Suppressor macrophage treated with lipopolysaccharide for 4 hours (primary cell): ENCODE data around the gene ENO2.
"Not testable (repeated sequence)": the region's sequence is repeated elsewhere in the genome, so short reads cannot be mapped to it uniquely, and the experiment has no call there.

Experiments
- DNase-seq: peaks from one replicate; pipeline ENCODE4 v3.0.0-alpha.2; 2020

The ENO2 gene

DNA sequence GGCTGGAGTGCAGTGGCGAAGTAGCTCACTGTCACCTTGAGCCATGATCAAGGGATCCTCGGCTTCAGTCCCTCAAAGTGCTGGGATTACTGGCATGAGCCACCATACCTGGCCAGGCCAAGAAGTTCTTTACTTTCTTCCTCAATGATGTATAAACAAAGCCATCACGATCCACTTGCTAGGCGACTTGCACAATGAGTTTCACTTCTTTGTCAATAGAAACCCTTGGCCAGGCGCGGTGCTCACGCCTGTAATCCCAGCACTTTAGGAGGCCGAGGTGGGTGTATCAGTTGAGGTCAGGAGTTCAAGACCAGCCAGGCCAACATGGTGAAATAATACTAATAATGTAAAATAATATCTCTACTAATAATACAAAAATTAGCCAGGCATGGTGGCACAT, 26.9 kb upstream of the ENO2 start:
- DNase-seq: peak; percentile 58

DNA sequence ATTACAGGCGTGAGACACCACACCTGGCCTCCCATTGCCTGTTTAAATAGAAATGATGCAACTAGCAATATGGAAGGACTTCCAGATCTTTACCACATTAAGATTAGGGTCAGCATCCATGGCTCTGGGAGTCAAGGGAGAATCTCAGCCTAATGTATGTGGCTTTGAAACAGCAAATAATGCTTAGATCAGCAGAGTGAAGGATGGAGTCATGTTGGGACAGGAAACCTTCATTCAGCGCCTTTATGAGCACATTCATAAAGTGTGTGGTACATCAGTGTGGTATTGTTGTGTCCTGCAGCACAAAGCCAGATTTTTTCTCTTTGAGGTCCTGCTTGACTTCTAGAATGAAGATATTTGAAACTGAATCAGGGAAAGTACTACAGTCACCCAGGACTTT, 26.0 kb upstream of the ENO2 start:
- no peak for DNase-seq

DNA sequence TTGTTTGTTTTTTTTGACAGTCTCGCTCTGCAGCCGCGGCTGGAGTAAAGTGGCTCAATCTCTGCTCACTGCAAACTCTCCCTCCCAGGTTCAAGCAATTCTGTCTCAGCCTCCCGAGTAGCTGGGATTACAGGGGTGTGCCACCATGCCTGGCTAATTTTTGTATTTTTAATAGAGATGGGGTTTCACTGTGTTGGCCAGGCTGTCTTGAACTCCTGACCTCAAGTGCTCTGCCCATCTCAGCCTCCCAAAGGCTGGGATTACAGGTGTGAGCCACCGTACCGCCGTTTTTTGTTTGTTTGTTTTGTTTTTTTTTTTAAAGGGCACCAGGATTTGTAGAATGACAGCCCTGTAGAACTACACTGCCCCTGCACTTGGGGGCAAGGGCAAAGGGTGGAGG, 25.6 kb upstream of the ENO2 start:
- not testable (repeated sequence) for DNase-seq

DNA sequence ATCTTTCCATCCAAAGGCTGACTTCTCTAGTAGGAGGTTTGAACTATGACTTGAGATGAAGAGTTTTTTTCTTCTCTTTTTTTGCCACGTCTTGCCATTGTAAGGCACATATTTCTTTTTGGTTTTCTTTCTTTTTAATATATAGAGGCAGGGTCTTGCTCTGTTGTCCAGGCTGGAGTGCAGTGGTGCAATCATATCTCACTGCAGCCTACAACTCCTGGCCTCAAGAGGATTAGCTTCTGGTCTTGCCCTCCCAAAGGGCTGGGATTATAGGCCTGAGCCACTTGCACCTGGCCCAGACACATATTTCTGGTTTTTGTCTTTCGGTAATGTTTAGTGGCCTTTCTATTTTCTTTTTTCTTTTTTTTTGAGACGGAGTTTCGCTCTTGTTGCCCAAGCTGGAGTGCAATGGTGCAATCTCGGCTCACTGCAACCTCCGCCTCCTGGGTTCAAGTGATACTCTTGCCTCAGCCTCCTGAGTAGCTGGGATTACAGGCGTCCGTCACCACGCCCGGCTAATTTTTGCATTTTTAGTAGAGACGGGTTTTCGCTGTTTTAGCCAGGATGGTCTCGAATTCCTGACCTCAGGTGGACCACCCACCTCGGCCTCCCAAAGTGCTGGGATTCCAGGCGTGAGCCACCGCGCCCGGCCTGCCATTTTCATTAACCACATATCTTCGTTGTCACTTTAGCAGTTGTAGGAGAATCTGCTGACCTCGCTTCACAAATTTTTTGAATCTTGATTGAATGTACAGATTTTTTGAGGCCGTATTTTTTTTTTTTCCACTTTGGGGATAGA, 24.4 kb upstream of the ENO2 start:
- not testable (repeated sequence) for DNase-seq

DNA sequence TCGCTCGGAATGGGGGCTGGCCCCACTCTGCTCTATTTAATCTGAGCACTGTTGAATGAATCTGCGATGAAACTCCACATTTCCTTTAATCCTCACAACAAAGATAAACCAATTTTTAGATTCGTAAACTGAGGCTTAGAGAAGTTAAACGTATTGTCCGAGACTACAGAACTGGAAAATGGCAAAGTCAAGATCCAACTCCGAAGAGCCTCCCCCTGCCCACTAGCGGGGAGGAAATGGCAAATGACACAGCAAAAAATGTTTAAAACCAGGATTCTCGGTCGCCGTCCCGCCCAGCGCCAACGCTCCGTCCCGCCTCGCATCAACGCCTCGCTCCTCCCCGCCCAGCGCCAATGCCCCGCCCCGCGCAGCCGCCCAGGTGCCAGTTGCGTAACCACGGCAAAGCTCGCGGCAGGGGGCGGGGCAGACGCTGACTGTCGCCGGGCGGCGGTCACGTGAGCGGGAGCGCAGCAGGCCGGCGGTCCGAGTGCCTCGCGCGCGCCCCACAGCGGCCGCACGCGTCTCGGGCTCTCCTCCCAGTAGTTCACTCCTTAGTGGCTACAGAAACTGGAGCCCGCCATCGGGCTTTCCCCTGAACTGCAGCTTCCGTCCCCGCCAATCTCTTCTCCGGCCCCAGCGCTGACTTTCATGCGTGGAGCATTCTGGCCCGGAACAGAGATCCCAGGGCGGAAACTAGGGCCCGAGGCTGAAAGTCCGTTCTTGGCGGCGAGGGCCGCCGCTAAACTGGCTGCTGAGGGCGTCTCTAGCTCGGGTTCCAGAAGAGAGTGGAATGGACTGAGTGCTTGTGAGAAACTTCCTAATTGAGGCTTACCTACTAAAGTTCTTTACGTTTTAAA, 23.4 kb upstream of the ENO2 start:
- DNase-seq: peak; percentile 99

DNA sequence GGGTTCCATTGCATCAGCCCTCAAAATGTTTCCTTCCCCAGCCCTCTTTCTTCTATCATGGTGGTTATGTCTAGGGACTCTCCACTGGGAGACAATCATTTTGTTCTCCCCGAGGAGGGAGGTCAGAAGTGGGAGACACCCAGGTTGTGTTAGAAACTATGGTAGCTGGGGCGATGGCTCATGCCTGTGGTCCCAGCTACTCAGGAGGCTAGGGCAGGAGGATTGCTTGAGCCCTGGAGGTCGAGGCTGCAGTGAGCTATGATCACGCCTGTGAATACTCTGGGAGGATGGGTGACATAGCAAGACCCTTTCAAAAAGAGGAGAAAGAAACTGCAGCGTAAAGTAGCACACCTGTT, 22.8 kb upstream of the ENO2 start:
- no peak for DNase-seq

DNA sequence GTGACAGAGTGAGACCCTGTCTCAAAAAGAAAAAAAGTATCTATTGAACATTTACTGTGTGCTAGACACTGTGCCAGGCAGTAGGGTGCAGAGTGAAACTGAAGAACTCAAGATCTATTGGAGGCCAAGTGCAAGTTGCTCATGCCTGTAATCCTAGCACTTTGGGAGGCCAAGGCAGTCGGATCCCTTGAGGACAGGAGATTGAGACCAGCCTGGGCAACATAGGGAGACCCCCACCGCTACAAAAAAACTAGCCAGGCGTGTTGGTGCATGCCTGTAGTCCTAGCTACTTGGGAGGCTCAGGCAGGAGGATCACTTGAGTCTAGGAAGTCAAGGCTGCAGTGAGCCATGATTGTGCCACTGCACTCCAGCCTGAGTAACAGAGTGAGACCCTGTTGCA, 21.7 kb upstream of the ENO2 start:
- DNase-seq: not testable (repeated sequence)

DNA sequence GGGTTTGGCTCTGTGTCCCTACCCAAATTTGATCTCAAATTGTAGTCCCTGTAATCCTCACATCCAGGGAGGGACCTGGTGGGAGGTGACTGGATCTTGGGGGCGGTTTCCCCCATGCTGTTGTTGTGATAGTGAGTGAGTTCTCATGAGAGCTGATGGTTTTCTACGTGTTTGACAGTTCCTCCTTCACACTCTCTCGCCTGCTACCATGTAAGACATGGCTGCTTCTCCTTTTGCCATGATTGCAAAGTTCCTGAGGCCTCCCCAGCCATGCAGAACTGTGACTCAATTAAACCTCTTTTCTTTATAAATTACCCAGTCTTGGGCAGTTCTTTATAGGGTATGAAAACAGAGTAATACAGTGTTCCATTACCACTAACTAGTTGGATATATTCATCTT, 20.1 kb upstream of the ENO2 start:
- peak; percentile 41 for DNase-seq

DNA sequence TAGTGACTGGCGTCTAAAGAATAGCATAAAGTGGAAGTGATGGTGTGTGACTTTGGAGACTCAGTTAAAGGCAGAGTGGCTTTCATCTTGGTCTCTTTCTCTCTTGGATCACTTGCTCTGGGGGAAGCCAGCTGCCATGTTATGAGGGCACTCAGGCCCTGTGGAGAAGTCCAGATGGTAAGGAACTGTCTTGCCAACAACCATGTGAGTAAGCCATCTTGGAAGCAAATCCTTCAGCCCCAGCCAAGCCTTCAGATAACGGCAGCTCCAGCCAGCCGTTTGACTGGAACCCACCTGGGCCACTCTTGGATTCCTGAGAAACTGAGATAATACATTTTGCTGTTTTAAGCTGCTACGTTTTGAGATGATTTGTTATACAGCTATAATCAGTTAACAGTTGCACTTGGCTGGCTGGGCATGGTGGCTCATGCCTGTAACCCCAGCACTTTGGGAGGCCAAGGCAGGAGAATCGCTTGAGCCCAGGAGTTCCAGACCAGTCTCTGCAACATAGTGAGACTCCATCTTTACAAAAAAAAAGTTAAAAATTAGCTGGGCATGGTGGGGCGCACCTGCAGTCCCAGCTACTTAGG, 17.4 kb upstream of the ENO2 start:
- DNase-seq: no peak

DNA sequence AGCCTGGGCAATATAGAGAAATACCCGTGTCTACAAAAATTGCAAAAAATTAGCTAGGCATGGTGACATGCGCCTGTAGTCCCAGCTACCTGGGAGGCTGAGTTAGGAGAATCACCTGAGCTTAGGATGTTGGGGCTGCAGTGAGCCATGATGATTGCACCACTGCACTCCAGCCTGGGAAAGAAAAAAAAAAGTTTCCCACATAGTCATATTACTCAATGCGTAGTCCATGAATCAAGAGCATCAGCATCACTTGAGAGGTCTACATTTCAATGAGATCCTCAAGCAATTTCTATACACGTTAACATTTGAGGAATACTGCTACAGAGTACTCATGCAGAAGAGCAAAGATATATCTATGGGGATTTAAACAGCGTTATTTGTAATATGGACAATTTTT, 15.0 kb upstream of the ENO2 start:
- DNase-seq: peak; percentile 40

DNA sequence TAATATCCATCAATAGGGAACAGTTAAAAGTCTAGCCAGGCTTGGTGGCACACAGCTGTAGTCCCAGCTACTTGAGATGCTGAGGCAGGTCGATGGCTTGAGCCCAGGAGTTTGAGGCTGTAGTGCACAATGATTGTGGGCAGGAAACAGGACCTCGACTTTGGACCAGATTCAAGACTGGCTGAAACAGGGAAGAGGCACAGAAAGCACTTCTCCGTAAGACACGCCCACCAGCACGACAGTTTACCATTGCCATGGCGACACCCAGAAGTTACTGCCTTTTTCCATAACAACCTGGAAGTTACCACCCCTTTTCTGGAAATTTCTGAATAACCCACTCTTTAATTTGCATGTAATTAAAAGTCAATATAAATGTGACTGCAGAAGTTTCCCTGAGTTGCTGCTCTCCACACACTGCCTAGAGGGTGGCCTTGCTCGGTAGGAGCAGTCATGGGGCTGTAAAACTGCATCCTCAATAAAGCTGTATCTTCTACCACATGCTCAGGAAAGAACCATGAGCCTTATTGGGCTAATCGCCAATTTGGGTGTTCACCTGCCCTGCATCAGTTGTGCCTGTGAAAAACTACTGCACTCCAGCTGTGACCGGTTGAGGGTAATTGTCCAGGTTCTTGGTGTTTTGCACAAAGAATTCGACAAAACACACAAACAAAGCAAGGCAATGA, 14.4 kb upstream of the ENO2 start:
- DNase-seq: peak; percentile 73

DNA sequence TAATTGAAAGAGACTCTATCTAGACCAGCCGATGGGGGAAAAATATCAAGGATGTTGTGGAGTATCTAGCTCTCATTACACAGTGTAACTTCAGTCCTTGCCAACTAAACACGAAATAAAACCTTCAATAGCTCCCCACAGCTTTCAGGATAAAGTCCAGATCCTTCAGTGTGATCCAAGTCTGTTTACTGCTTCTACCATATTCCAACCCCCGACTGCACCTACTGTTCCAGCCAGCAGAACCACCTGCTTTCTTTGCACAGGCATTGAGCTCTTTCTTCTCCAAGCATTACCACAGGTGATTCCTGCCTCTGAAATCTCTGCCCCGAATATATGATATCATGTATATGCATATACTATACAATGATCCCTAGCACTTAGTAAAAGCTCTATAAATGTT, 11.9 kb upstream of the ENO2 start:
- DNase-seq: no peak

DNA sequence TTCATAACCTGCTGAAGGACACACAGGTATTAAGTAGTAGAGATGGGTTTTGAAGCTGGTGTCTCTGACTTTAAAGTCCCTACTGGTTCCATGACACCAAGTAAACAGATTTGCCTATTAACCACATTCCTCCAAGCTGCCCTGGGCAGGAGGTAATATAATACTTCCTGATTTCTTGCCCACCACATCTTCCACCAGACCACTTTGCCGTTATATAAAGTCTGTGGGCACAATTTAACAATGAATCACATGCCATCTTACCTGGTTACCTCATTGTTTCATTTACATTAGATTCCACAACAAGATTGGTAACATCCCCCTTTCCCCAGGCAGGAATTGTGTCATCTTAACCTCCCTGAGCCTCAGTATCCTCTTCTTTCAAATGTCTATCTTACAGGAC, 10.7 kb upstream of the ENO2 start:
- DNase-seq: no peak

DNA sequence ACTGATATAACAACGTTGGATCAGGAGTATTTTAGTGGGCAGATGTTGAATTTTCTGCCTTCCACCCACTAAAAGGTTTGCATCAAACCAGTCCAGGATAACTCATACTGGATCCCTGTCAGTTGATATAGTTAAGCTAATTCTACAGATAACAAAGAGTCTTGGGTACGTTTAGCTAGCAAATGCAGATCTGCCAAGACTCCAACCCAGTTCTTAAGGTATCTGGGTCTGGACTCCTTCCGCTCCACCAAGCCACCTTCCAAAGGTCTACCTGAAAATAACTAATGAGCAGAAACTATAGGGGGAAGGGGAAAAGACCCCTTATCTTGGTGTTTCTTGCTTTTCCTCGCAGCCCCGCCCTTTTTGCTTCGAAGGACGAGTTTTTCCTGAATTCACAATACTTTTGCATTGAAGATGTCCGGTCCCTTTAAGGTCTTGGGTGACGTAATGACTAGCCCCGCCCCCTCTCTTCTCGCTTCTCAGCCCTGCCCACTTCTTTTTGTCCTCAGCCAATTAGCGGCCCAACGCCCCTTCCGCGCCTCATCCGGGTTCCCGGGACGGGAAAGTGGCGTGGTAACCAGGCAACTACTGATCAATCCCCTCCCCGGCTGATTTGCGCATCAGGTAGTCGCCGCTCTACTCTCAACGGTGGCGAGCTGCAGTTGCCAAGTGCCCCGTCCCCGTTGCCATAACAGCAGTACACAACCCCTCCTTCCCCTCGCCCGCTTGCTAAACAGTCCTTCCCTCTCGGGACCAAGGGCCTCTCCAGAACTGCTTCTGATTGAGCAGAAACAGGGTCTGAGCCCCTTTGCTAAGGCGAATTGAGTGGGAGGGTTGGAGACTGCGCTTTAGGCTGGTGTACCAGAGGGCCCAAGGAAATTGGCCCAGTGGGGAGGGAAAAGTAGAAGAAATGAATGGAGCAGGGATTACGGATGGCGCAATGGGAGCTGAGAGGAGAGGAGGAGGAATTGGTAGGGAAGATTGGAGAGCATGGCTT, 9.8 kb upstream of the ENO2 start, which contains the start of gene LRRC23:
Gene LRRC23, plus strand, starts transcription at position 543 of the 997 bp plus-strand sequence. CDS start 812 bp downstream, outside the sequence.
- DNase-seq: peak; percentile 97

DNA sequence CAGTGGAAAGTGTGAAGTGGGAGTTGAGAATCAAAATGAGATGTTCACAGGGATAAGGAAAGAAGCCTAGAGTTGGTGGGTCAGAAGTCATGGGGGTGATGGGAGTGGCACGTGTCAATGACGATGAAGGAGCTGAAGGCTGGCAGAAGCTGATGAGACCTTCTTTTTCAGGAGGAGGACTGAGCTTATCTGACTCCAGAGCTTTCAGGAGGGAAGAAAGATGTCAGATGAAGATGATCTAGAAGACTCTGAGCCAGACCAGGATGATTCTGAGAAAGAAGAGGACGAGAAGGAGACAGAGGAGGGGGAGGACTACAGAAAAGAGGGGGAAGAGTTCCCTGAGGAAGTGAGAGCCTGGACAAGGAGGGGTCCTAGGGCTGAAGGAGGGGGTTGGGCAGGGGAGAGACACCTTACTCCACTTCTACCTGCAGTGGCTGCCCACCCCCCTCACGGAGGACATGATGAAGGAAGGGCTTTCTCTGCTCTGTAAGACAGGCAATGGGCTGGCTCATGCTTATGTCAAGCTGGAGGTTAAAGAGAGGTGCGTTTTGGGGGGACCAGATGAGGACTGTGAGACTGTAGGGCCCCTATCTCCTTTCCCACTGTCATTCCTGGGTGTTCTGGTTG, 8.9 kb upstream of the ENO2 start:
- no peak for DNase-seq

DNA sequence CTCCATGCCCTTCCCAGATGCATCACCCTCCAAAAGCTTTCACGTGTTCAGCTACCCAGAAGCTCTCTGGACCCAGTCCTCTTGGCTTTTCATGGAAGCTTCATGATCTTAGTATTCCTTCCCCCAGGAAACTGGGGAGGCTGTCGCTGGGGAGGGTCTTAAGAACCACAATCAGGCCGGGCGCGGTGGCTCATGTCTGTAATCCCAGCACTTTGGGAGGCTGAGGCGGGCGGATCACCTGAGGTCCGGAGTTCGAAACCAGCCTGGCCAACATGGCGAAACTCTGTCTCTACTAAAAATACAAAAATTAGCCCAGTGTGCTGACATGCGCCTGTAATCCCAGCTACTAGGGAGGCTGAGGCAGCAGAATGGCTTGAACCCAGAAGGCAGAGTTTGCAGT, 6.2 kb upstream of the ENO2 start:
- not testable (repeated sequence) for DNase-seq

DNA sequence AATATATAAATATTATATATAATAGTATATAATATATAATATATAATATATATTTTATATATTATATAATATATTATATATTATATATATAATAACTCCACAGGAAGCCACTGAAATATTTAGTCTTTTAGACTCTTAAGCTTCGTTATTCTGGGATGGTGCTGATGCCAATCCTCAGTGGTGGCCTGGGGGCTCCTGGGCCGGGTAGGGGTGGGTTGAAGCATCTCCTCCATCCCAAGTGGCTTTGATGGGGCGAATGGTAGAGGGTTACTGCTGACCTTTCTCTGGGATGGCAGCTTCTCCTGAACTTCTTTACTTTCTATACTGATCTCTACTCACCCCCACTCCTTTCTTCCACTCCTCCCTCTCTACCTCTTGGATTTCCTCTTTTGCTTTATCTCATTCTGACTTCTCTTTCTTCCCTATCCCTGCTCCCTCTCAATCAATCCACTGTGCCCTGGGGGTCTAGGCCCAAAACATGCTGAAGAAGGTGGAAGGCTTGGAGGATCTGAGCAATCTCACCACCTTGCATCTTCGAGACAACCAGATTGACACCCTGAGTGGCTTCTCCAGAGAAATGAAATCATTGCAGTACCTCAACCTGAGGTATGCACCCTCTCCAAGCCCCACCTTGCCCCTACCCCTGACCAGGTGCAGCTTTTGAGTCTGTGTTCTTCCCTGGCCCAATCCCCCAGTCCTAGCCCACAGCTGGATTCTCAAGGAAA, 4.8 kb upstream of the ENO2 start:
- DNase-seq: no peak

DNA sequence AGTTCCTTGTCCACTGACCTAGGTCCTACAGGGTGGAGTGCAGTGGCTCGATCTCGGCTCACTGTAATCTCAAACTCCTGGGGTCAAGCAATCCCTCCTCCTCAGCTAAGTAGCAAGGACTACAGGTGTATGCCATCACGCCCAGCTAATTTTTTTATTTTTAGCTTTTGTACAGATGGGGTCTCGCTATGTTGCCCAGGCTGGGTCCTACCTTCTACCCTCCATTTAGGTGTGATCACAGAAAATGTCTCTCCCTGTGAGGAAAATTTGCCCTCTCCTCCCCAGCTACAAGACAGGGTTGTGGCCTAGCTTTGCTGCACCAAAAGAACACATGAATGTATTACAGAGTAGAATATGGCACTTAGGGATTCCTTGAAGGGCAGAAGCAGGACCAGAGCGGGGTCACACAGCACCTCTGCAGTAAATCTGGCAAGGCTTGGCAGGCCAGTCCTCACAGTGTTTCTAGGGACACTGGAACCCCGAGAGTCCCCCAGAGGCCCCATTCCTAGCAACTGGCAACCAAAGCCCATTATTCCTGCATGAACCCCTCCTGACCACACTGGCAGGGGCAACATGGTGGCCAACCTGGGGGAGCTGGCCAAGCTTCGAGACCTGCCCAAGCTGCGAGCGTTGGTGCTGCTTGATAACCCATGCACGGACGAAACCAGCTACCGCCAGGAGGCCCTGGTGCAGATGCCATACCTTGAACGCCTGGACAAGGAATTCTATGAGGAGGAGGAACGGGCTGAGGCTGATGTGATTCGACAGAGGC, 2.0 kb upstream of the ENO2 start:
- no peak for DNase-seq

DNA sequence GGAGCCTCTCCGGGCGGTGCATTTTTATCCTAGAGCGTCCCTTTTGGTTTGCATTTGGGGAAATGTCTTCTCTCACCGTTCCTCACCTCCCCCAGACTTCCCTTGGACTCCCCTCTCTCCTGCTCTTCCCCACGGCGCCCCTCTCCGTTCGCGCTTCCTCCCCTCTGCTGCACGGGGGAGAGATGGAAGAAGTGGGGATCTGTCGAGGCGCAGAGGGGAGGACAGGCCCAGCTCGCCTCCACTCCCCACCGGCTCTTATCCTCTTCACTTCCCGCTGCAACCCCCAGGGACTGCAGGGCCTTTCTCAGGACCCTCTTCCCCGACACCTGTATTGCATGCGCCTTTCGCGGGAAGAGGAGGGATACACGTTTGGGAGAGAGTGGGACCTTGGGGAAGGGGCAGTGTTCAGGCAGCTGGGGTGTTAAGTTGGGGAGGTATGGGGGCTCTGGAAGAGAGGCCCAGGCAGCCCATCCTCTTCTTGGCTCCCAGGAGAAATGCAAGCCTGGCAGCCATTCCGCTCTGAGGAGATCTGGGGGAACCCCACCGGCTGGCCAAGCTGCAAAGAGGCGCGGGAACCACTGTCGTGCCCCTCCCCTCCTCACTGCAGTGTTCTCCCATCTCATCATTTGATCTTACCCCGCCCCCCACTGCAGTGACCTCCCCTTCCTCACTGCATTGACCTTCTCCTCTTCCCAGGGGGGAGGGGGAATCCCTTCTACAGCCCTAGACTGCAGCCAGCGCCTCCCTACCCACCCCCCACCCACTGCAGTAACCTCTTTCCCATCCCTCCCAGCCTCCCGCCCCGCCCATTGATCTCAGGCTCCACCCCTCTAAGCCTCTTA, 788 bp downstream of the ENO2 start:
- DNase-seq: no peak
